SH-SY5Y (cell line): ENCODE results near the gene ARHGEF11.

Source experiments
- GATA2 ChIP-seq: IDR thresholded peaks from 2 replicates; pipeline ENCODE4 v1.6.1; 2011; ENCODE audit warnings: mild to moderate bottlenecking, low read depth, low read length
- GATA3 ChIP-seq: IDR thresholded peaks from 2 replicates; pipeline ENCODE4 v1.6.1; 2011; ENCODE audit warnings: low read depth, mild to moderate bottlenecking, low read length, moderate library complexity

ARHGEF11 gene

GRCh38 chr1:156889802-156890580 lies 155.6 kb downstream of the ARHGEF11 start:
- no peak for TF ChIP-seq GATA3
- TF ChIP-seq GATA2: no peak

GRCh38 chr1:156887734-156888133 lies 157.8 kb downstream of the ARHGEF11 start:
- no peak for TF ChIP-seq GATA2
- TF ChIP-seq GATA3: no peak

- TF ChIP-seq GATA3 (no peak), GATA2 (no peak)
These were observed 158.2 kb downstream of the ARHGEF11 start for GRCh38 chr1:156887317-156887716.

GRCh38 chr1:156886583-156887281 lies 158.8 kb downstream of the ARHGEF11 start:
- peak; percentile 61 for TF ChIP-seq GATA2
- TF ChIP-seq GATA3: no peak

GRCh38 chr1:156885880-156886355 lies 159.6 kb downstream of the ARHGEF11 start:
- TF ChIP-seq GATA3 (no peak), GATA2 (no peak)

GRCh38 chr1:156885314-156885713 lies 160.2 kb downstream of the ARHGEF11 start:
- TF ChIP-seq GATA2 (no peak), GATA3 (no peak)
